AG04449 (cell line): ENCODE results near the gene MORC3.

Experiments
- CTCF ChIA-PET: fragments of 350-600 bp; formaldehyde crosslinking; extraction: SDS; loops from one replicate; lab custom pipeline; 2021; ENCODE audit warnings: antibody characterized with exemption; lab: Yijun Ruan, JAX
- POLR2A ChIA-PET: fragments of 400-600, 350-600 bp; formaldehyde crosslinking; extraction: SDS; loops from one replicate; lab custom pipeline; 2020; ENCODE audit warnings: antibody characterized with exemption, inconsistent platforms; lab: Yijun Ruan, JAX
- DNase-seq: peaks from one replicate; pipeline ENCODE4 v3.0.0-alpha.2; 2010; ENCODE audit warnings: low read depth, low spot score
- H3K4me3 ChIP-seq: 2 replicates; pipeline ENCODE4 v1.5.1; 2011; ENCODE audit warnings: low read depth, mild to moderate bottlenecking, control low read depth, low read length
- CTCF ChIP-seq: IDR thresholded peaks from one replicate; pipeline ENCODE4 v1.5.1; 2011; ENCODE audit warnings: mild to moderate bottlenecking, moderate library complexity, low read length, control low read depth, inconsistent platforms; ENCODE audit not compliant: insufficient read depth; ENCODE audit errors: missing control alignments

Gene MORC3

DNA sequence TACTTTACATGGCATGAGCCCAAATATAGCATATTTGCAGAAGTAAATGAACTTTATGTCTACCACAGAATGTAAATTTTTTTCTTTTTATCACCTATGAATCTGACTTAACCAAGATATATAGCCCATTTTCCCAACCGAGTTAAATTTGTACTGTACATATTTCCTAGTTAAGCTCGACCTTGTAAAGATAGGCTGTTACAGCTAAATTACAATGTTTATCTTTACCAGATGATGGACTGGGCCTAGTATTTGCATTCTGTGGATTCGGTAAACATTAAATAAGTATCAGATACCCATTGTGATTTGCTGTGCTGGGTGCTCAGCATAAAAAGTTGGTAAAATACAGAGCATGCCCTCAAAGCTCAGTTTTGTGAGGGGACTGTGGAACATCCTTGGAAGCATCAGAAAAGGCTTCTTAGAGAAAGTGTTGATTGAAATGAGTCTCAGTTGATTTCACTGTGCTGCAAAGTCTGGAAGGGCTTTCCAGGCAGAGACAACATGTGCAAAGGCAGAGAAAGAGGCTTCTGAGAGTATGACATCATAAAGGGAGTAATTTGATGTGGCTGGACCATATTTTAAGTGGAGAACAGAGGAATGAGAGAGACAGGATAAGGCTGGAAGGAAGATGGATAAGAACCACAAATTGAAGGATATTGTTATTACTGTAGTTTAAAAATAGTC lies 27.4 kb downstream of the MORC3 start:
- ChIA-PET CTCF (interaction anchor here (0.9 to 1.2 kb wide), 4 partner anchors 11 to 205 kb away, joined by 3 to 4 read pairs (median 3); no protein-coding TSS in a partner anchor), POLR2A (no interaction called here)
- DNase-seq: no peak

DNA sequence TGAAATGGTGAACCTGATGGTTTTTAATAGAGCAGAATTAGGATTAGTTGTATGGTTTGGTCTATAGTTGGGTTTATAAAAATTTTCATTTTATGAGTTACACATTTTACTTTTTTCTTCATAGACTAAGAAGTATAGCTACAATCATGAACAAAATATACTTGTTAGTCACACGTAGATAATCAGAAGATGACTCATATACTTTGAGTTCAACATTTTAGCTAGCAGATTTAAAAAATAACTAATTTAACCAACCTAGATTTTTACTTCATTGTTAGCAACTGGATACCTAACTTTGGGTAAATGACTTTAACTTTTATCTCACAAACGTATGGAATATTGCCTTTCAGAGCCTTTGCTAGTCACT lies 27.9 kb downstream of the MORC3 start:
- DNase-seq: no peak
- TF ChIP-seq CTCF: no peak
- H3K4me3 ChIP-seq: no peak overlapping the region
- ChIA-PET POLR2A (no interaction called here), CTCF (interaction anchor here (1.2 kb wide), 1 partner anchor 10 kb away, joined by 3 read pairs; no protein-coding TSS in a partner anchor)

More for the DNA sequence above, 27.4 kb downstream of the MORC3 start:
- H3K4me3 ChIP-seq: no peak overlapping the region
- no peak for TF ChIP-seq CTCF

GRCh38 chr21:36349315-36349714 lies 29.3 kb downstream of the MORC3 start:
- no peak for DNase-seq
- no peak overlapping the region for H3K4me3 ChIP-seq
- POLR2A ChIA-PET: no interaction called here
- no peak for TF ChIP-seq CTCF
- CTCF ChIA-PET: interaction anchor here (0.8 to 2.4 kb wide), 4 partner anchors 19 to 237 kb away, joined by 3 to 7 read pairs (median 3); no protein-coding TSS in a partner anchor

GRCh38 chr21:36350282-36350910 lies 30.4 kb downstream of the MORC3 start:
- ChIA-PET CTCF (interaction anchor here (1.4 to 2.4 kb wide), 2 partner anchors 20 to 211 kb away, joined by 3 to 7 read pairs; no protein-coding TSS in a partner anchor), POLR2A (no interaction called here)
- DNase-seq: no peak
- no peak overlapping the region for H3K4me3 ChIP-seq
- TF ChIP-seq CTCF: no peak

DNA sequence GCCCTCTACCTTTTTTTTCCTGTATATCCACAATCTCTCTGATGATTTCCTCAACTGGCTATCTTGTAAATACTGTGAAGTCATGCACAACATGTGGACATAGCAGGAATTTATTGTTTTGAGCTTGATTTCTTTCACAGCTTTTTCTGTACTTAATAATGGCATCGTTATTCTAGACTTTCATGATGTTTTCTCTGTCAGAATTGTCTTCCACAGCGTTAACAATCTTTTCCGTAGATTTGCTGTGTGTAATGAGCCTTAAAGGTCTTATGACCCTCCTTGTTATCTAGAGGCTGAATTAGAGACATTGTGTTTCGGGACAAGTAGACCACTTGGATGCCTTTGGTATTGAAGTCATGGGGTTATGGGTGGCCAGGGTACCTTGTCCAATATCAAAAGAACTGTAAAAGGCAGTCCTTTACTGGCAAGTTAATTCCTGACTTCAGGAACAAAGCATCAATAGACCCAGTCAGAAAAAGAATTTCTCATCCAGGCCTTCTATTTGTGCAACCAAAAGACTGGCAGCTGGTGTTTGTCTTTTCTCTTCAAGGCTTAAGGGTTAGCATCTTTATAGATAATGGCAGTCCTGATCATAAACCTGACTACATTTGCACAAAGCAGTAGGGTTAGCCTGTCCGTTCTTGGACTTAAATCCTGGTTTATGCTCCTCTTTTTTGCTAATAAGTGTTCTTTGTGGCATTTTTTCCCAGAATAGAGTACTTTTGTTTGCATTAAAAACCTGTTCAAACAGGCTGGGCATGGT lies 35.1 kb downstream of the MORC3 start:
- no peak for DNase-seq
- ChIA-PET CTCF (interaction anchor here (1.0 kb wide), 1 partner anchor 33 kb away, joined by 3 read pairs; no protein-coding TSS in a partner anchor), POLR2A (no interaction called here)
- H3K4me3 ChIP-seq: no peak overlapping the region
- TF ChIP-seq CTCF: no peak
